GM21737 (cell line): ENCODE data around the gene UCMA.

ENCODE experiments used
- ATAC-seq: cut with Tn5 transposase; IDR thresholded peaks from one replicate; pipeline ENCODE4 v1.9.1; 2021; ENCODE audit warnings: mild to moderate bottlenecking, moderate library complexity; ENCODE audit not compliant: unreplicated experiment

Gene UCMA

GRCh38 chr10:13189961-13190360 is 44.2 kb downstream of the UCMA start:
- ATAC-seq: no peak

GRCh38 chr10:13188593-13188992 is 45.6 kb downstream of the UCMA start:
- ATAC-seq: no peak

GRCh38 chr10:13187135-13187534 is 47.0 kb downstream of the UCMA start:
- no peak for ATAC-seq

- ATAC-seq: no peak
Measured at GRCh38 chr10:13184730-13185514, 49.3 kb downstream of the UCMA start.

- ATAC-seq: no peak
Measured at GRCh38 chr10:13184276-13184675, 49.9 kb downstream of the UCMA start.

DNA sequence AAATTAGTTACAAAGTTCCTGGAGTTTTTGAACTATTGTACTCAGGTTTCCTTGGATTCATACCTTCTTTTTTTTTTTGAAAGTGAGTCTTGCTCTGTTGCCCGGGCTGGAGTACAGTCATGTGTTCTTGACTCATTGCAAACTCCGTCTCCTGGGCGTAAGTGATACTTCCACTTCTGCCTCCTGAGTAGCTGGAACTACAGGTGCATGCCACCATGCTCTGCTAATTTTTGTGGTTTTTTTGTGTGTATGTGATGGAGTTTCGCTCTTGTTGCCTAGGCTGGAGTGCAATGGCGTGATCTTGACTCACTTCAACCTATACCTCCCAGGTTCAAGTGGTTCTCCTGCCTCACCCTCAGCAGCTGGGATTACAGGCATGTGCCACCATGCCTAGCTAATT is 50.5 kb downstream of the UCMA start:
- no peak for ATAC-seq

DNA sequence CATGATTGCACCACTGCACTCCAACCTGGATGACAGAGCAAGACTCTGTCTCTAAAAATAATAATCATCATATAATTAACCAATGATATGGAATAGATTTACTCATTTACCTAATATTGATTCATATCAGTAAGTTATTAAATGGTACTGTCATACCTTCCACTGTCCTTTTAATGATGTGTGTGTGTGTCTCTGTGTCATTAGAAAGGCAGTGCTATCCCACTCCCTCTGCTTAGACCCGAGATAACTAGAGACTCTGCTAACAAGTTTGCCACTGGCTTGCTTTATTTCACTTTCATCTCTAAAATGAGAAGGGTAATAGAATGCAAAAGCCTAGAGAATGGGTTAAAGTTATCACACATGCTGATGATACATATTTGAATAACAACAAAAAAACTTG is 51.8 kb downstream of the UCMA start:
- no peak for ATAC-seq

DNA sequence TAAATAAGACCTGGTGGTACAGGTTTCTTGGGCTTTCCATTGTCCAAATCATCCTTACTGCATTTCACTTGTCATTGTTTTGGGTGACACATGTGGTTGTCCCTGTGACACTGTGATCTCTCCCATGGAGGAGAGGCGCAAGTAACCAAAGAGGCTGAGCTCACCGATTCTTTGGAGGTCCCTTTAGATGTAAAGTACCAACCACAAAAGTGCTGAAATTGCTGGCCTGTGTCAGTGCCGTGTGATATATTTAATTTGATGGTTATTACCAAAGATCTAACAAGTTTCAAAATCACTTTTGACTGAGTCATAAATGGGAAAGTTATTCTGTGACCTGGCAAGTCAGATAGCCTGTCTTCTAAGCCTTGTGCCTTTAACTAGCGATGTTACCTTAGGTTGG is 53.4 kb downstream of the UCMA start:
- ATAC-seq: no peak

GRCh38 chr10:13173616-13174015 is 60.6 kb downstream of the UCMA start:
- no peak for ATAC-seq
